K562 (cell line): ENCODE results near the gene DOCK4. TPM values are rescaled to one million over a fixed set of nuclear protein-coding genes. Genes with fewer than 3 reads are reported as not detected.

Experiments
- ATAC-seq: fragments of 200-7000 bp; cut with Tn5 transposase; 3 replicates; pipeline ENCODE4 v1.9.1; 2020; ENCODE audit warnings: moderate library complexity
- BruUV-seq: library from RNA; stranded (reverse); fragments of 400-500 nt; replicated peaks from 2 replicates; lab custom pipeline; 2021; lab: Mats Ljungman, UMichigan
- CTCF ChIA-PET: fragments of 300-600 bp; formaldehyde crosslinking; extraction: SDS; loops from one replicate; lab custom pipeline; 2021; ENCODE audit warnings: low intra/inter-chr PET ratio; lab: Yijun Ruan, JAX
- POLR2A ChIA-PET: fragments of 300-600, 350-650 bp; sonication (Branson Sonifier 250); formaldehyde crosslinking; extraction: SDS; loops from one replicate; lab custom pipeline; 2021; ENCODE audit warnings: antibody characterized with exemption, inconsistent platforms; lab: Yijun Ruan, JAX
- DNase-seq, 4 experiments: peaks; one replicate each; pipeline versions ENCODE4 v3.0.0 to v3.0.0-alpha.2; 2011 to 2018; ENCODE audit warnings: low spot score in 3 of 4, mixed read lengths in 3 of 4; ENCODE audit errors: extremely low read depth in 1 of 4
- FAIRE-seq: peaks from 2 replicates; lab custom pipeline; 2011; peaks lifted over from hg19 to GRCh38; lab: Jason Lieb, UNC
- H2AFZ ChIP-seq: 2 replicates; pipeline ENCODE4 v1.6.0; 2011; ENCODE audit warnings: low read depth, low read length, control low read depth, inconsistent platforms
- H3K27ac ChIP-seq: fragments of 200-600 bp; 3 replicates; pipeline ENCODE4 v1.8.0; 2011; ENCODE audit warnings: low read depth, mild to moderate bottlenecking, control low read depth, inconsistent platforms, low read length, moderate library complexity, mixed read lengths; ENCODE audit errors: extremely low read depth
- H3K27me3 ChIP-seq, 2 experiments: fragments of 300-600 bp in 1 of 2; 2 replicates in 1 of 2; 3 replicates in 1 of 2; pipeline versions ENCODE4 v1.6.0 to v1.8.0; 2011; ENCODE audit warnings: inconsistent platforms in 2 of 2, low read length in 2 of 2, mild to moderate bottlenecking in 1 of 2, mixed read lengths in 1 of 2, moderate library complexity in 1 of 2; ENCODE audit not compliant: control insufficient read depth in 2 of 2, insufficient read depth in 2 of 2
- H3K36me3 ChIP-seq: fragments of 300-600 bp; 3 replicates; pipeline ENCODE4 v1.8.0; 2011; ENCODE audit warnings: mild to moderate bottlenecking, low read length, inconsistent platforms; ENCODE audit not compliant: control insufficient read depth, insufficient read depth
- H3K4me1 ChIP-seq, 2 experiments: fragments of 200-600 bp in 1 of 2; replicated peaks in 1 of 2; 2 replicates in 1 of 2; 3 replicates in 1 of 2; pipeline versions ENCODE4 v1.5.1 to v1.8.0; 2011; ENCODE audit warnings: inconsistent platforms in 2 of 2, low read length in 2 of 2, mild to moderate bottlenecking in 1 of 2, mixed read lengths in 1 of 2, moderate library complexity in 1 of 2; ENCODE audit not compliant: control insufficient read depth in 2 of 2, insufficient read depth in 2 of 2
- H3K4me2 ChIP-seq: 2 replicates; pipeline ENCODE4 v1.6.1; 2011; ENCODE audit warnings: low read length, control low read depth, inconsistent platforms, mixed read lengths; ENCODE audit not compliant: insufficient read depth
- H3K4me3 ChIP-seq: fragments of 200-600 bp; sonication (generic), shearing (Covaris generic); 2 replicates; pipeline ENCODE4 v1.5.1; 2016; ENCODE audit warnings: control low read depth, inconsistent platforms
- H3K79me2 ChIP-seq: fragments of 200-600 bp; 3 replicates; pipeline ENCODE4 v1.8.0; 2011; ENCODE audit warnings: low read length, inconsistent platforms; ENCODE audit not compliant: control insufficient read depth, insufficient read depth
- H3K9ac ChIP-seq, 2 experiments: 2 replicates each; pipeline versions ENCODE4 v1.6.0 to v1.6.1; 2011; ENCODE audit warnings: low read depth in 2 of 2, low read length in 2 of 2, control low read depth in 1 of 2, inconsistent platforms in 1 of 2, mild to moderate bottlenecking in 1 of 2, mixed read lengths in 1 of 2; ENCODE audit not compliant: insufficient read depth in 1 of 2
- H3K9me1 ChIP-seq: one replicate; pipeline ENCODE4 v1.6.0; 2011; ENCODE audit warnings: inconsistent platforms, mild to moderate bottlenecking, low read length, moderate library complexity; ENCODE audit not compliant: control insufficient read depth, insufficient read depth
- H3K9me3 ChIP-seq: replicated peaks from 2 replicates; pipeline ENCODE4 v1.5.1; 2011; ENCODE audit warnings: low read depth, low read length, inconsistent platforms; ENCODE audit not compliant: control insufficient read depth, insufficient read depth
- H4K20me1 ChIP-seq: replicated peaks from 2 replicates; pipeline ENCODE4 v1.6.1; 2011; ENCODE audit warnings: low read length, inconsistent platforms, mixed read lengths; ENCODE audit not compliant: control insufficient read depth, insufficient read depth
- PCBP2 ChIP-seq: fragments of 200-400 bp; formaldehyde crosslinking; IDR thresholded peaks from 2 replicates; pipeline ENCODE4 v1.6.1; 2018; ENCODE audit warnings: low read length, low read depth, mild to moderate bottlenecking, moderate library complexity; ENCODE audit not compliant: poor library complexity, severe bottlenecking
- ZBTB40 ChIP-seq, 2 experiments: fragments of 450-650 bp in 1 of 2; sonication (generic) in 1 of 2; formaldehyde crosslinking in 1 of 2; IDR thresholded peaks; 2 replicates each; pipeline versions ENCODE4 v1.7.1 to v1.9.0; 2016 to 2022; ENCODE audit warnings: inconsistent platforms in 1 of 2, mild to moderate bottlenecking in 1 of 2, missing genetic modification reagents in 1 of 2
- ZNF12 ChIP-seq: sonication (generic); formaldehyde crosslinking; IDR thresholded peaks from 2 replicates; pipeline ENCODE4 v1.4.0; 2020; ENCODE audit warnings: mild to moderate bottlenecking, missing genetic modification reagents
- ZNF512 ChIP-seq: IDR thresholded peaks from 2 replicates; pipeline ENCODE4 v1.6.1; 2016; ENCODE audit warnings: missing genetic modification characterization, missing compliant biosample characterization
- WGBS: fragments of 100-300 bp; shearing (Covaris generic); methylation state at CpG from one replicate; pipeline ENCODE4 v1.1.6; 2016; ENCODE audit warnings: low coverage, mixed read lengths; ENCODE audit not compliant: insufficient coverage; ENCODE audit errors: missing lambda C conversion rate; 5-methylcytosine and 5-hydroxymethylcytosine counted together
- in situ Hi-C: fragments of 300-500 bp; cut with MboI; formaldehyde crosslinking; loops from 4 replicates; pipeline ENCODE4 v1.15.0; 2018; ENCODE audit warnings: inconsistent platforms, mixed read lengths
- intact Hi-C: fragments of 100-400 bp; cut with micrococcal nuclease; formaldehyde crosslinking; loops from 2 replicates; pipeline ENCODE4 v1.14.2; 2022
- polyA plus RNA-seq, 8 experiments: library from polyadenylated mRNA; depleted of rRNA in 4 of 8; stranded (reverse) in 5 of 8; unstranded in 3 of 8; fragments of >200 nt; fragmentation: Nextera tagmentation in 2 of 8; fragmentation: Illumina TruSeq in 1 of 8; extraction: Ambion mirVana in 2 of 8; extraction: Trizol in 1 of 8; gene quantifications; 2 replicates each; pipeline versions ENCODE4 v1.2.1 to v1.2.3, GENCODE V29; 2011 to 2014; ENCODE audit warnings: inconsistent platforms in 1 of 8, missing spikeins in 1 of 8
- total RNA-seq, 7 experiments: library from RNA; depleted of rRNA in 6 of 7; stranded (reverse); fragments of >200 nt in 6 of 7; fragmentation: Illumina TruSeq in 2 of 7; extraction: Trizol in 2 of 7; gene quantifications; 2 replicates each; pipeline versions ENCODE4 v1.2.1 to v1.2.3, GENCODE V29; 2011 to 2021; ENCODE audit warnings: low replicate concordance in 1 of 7

DOCK4 gene
- total and polyA plus RNA-seq, 9 of the 15 experiments (the other 6 are each of a cell fraction or from before 2014, with no cell fraction given), result 0.42 to 5.7 (median 2.3) TPM

DNA sequence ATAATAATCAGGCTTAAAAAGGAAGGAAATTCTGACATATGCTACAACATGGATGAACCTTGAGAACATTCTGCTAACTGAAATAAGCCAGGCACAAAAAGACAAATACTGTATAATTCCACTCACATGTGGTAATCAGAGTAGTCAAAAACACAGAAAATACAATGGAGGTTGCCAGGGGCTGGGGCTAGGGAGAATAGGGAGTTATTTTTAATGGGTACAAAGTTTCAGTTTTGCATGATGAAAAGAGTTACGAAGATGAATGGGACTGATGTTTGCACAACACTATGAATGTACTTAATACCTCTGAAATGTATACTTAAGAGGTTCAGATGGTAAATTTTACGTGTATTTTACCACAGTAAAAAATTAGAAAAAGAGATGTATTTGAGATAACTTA lies 145.6 kb downstream of the DOCK4 start:
- in situ Hi-C loops, result no loop called here
- ChIA-PET POLR2A (no interaction called here), CTCF (no interaction called here)
- H3K4me2 ChIP-seq, result no peak overlapping the region
- BruUV-seq, result no TSS peak
- H3K4me1 ChIP-seq, result no peaks in the 10 kb centered on the region
- no peak overlapping the region for H3K4me3 ChIP-seq
- ATAC-seq (no peak), FAIRE-seq (no peak), DNase-seq (no peak)
- no peak overlapping the region for H2AFZ ChIP-seq
- intact Hi-C loops, result no loop called here
- no peaks in the 10 kb centered on the region for H3K9me3 ChIP-seq
- 2% methylated on average over 2 of the region's 2 CpGs for WGBS
- H3K79me2 ChIP-seq, result no peaks in the 10 kb centered on the region
- H3K27ac ChIP-seq, result no peak overlapping the region
- H3K9me1 ChIP-seq, result no peaks in the 10 kb centered on the region
- H3K36me3 ChIP-seq, result no peaks in the 10 kb centered on the region
- no peak overlapping the region for H3K9ac ChIP-seq
- H4K20me1 ChIP-seq, result no peaks in the 10 kb centered on the region
- H3K27me3 ChIP-seq, result peaks cover 0 to 5% of the 10 kb centered on the region in 2 experiments; a peak in 2 of 5 replicates
- TF ChIP-seq PCBP2 (no peak), ZNF12 (CRISPR knock-in tag) (no peak), ZNF512 (tag) (no peak)
- TF ChIP-seq, all 486 proteins: peak for 0

- Histone ChIP-seq H3K4me2 (no peak overlapping the region), H3K9me3 (no peaks in the 10 kb centered on the region), H3K36me3 (no peaks in the 10 kb centered on the region), H3K4me1 (no peaks in the 10 kb centered on the region), H2AFZ (no peak overlapping the region), H3K79me2 (no peaks in the 10 kb centered on the region), H3K9me1 (no peaks in the 10 kb centered on the region), H3K27me3 (peaks cover 0 to 5% of the 10 kb centered on the region in 2 experiments; a peak in 2 of 5 replicates), H4K20me1 (no peaks in the 10 kb centered on the region), H3K4me3 (no peak overlapping the region), H3K9ac (no peak overlapping the region), H3K27ac (no peak overlapping the region)
- DNase-seq, result no peak
- 0% methylated on average over 1 of the region's 1 CpG for WGBS
- POLR2A ChIA-PET, result no interaction called here
- in situ Hi-C loops, result no loop called here
- ATAC-seq, result no peak
- CTCF ChIA-PET, result no interaction called here
- BruUV-seq, result no TSS peak
- FAIRE-seq, result no peak
- intact Hi-C loops, result no loop called here
- no peak for TF ChIP-seq ZBTB40 (IDR thresholded peaks at IDR 0.05)
- no peak for TF ChIP-seq ZBTB40 (CRISPR knock-in tag; IDR thresholded peaks at IDR 0.05)
Measured at GRCh38 chr7:112059675-112060074, 146.5 kb downstream of the DOCK4 start.
